Head of caudate nucleus (tissue), 42 donors: ENCODE data around the gene MAGEB6.
"Not testable (repeated sequence)": the region's sequence is repeated elsewhere in the genome, so short reads cannot be mapped to it uniquely, and the experiment has no call there.

Experiments used
- DNase-seq, 42 donors: peaks; one replicate each; pipeline versions ENCODE4 v3.0.0 to v3.0.0-alpha.2; 2020 to 2021; ENCODE audit warnings: mixed read lengths in 7 of 42
- intact Hi-C: fragments of 100-400 bp; cut with DNase I; formaldehyde crosslinking; loops from one replicate; pipeline ENCODE4 v1.15.0; 2022

The MAGEB6 gene

GRCh38 chrX:26192204-26192603 is at the start of gene MAGEB6:
TSS of gene MAGEB6 (plus strand) at chrX:26192440. CDS start at chrX:26193847, 1,407 bp downstream.
- intact Hi-C loops, result no loop called here
- DNase-seq, result no peak

GRCh38 chrX:26146024-26146423 is 46.2 kb upstream of the MAGEB6 start:
- DNase-seq, result no peak
- intact Hi-C loops, result no loop called here

- no peak for DNase-seq
- intact Hi-C loops, result no loop called here
Observed at GRCh38 chrX:26160301-26160700, 31.9 kb upstream of the MAGEB6 start, which contains the start of gene MAGEB6B. TSS of gene MAGEB6B (plus strand) at chrX:26160601. CDS start at chrX:26160601, 0 bp downstream.

GRCh38 chrX:26203561-26203960 is 11.3 kb downstream of the MAGEB6 start:
- intact Hi-C loops, result no loop called here
- DNase-seq, result no peak

GRCh38 chrX:26204717-26205116 is 12.5 kb downstream of the MAGEB6 start:
- intact Hi-C loops, DNase-seq: not testable (repeated sequence)

- intact Hi-C loops, result no loop called here
- no peak for DNase-seq
Observed at GRCh38 chrX:26208012-26208411, 15.8 kb downstream of the MAGEB6 start.

GRCh38 chrX:26215869-26216268 is 23.6 kb downstream of the MAGEB6 start, which contains the start of gene MAGEB5:
TSS of gene MAGEB5 (plus strand) at chrX:26216169. CDS start at chrX:26217302, 1,133 bp downstream.
- no peak for DNase-seq
- intact Hi-C loops, result no loop called here

- intact Hi-C loops, result no loop called here
Observed at GRCh38 chrX:26219351-26219750, 27.1 kb downstream of the MAGEB6 start.

GRCh38 chrX:26234177-26234576 is 41.9 kb downstream of the MAGEB6 start:
- DNase-seq, result no peak
- intact Hi-C loops, result no loop called here

More at GRCh38 chrX:26219351-26219750, 27.1 kb downstream of the MAGEB6 start:
- DNase-seq, result no peak
